Fibroblast of lung (primary cell): ENCODE measurements around the gene GRID2IP.

Experiments
- EZH2 ChIP-seq: IDR thresholded peaks from 2 replicates; pipeline ENCODE4 v1.5.1; 2012; ENCODE audit warnings: low read length, control low read depth, mild to moderate bottlenecking; ENCODE audit errors: missing control alignments
- TF ChIP-seq, protein P1 (sequence below), 2 donors: IDR thresholded peaks in 1 of 2; conservative IDR thresholded peaks in 1 of 2; 1 replicate in 1 of 2; 2 replicates in 1 of 2; pipeline ENCODE4 v1.5.1; 2011 to 2012; ENCODE audit warnings: low read length in 2 of 2, control low read depth in 1 of 2, inconsistent platforms in 1 of 2, low read depth in 1 of 2, mild to moderate bottlenecking in 1 of 2

DNA sequence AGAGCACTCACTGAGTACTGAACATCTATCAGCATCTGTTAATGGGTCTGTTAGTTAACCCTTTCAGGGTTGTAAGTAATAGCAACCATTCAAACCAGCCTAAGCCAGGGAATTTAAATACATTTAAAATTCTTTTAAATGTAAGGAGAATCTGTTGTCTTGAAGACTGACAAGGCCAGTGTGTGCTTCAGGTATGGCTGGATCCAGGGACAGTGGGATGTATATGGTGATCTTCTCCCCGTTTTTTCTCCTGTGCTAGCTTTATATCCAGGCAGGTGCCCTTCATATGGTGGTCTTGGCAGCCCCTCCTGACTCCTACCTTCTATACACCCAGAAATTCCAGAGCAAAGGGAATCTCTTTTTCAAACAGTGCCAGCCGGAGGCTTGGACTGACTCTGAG lies 56.9 kb downstream of the GRID2IP start:
- TF ChIP-seq, protein P1, sequence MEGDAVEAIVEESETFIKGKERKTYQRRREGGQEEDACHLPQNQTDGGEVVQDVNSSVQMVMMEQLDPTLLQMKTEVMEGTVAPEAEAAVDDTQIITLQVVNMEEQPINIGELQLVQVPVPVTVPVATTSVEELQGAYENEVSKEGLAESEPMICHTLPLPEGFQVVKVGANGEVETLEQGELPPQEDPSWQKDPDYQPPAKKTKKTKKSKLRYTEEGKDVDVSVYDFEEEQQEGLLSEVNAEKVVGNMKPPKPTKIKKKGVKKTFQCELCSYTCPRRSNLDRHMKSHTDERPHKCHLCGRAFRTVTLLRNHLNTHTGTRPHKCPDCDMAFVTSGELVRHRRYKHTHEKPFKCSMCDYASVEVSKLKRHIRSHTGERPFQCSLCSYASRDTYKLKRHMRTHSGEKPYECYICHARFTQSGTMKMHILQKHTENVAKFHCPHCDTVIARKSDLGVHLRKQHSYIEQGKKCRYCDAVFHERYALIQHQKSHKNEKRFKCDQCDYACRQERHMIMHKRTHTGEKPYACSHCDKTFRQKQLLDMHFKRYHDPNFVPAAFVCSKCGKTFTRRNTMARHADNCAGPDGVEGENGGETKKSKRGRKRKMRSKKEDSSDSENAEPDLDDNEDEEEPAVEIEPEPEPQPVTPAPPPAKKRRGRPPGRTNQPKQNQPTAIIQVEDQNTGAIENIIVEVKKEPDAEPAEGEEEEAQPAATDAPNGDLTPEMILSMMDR (conservative IDR thresholded peaks at IDR 0.05 in 1 of 2, IDR thresholded peaks at IDR 0.05 in 1 of 2; ENCODE audit: low read depth in 1 of 2, low read length in 2 of 2), result no peak
- no peak for TF ChIP-seq EZH2
